ENCODE data around the gene BRPF1.

The BRPF1 gene

DNA sequence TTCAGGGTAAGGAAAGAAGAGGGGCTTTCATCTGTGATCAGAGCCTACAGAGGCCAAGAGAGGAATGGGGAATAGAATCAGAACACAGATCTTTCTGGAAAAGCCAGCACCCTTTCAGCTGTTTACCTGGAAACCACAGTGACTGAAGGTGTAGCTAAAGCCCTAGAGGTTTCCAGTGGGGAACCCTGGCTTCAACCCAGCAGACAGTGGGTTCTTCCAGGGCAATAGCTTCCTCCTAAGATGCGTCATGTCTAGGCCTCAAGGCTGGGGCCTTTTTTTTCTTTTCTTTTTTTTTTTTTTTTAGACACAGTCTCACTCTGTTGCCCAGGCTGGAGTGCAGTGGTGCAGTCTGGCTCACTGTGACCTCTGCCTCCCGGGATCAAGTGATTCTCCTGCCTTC, 31.0 kb upstream of the BRPF1 start:
- POLR2A ChIA-PET, result no interaction called here
- H3K4me3 ChIP-seq (ENCODE audit: low read depth, low read length), result no peak overlapping the region
- no peak for DNase-seq (ENCODE audit: low read depth, low spot score)
- CTCF ChIA-PET, result interaction anchor here (1.3 kb wide), 1 partner anchor 8 kb away, joined by 3 read pairs; no protein-coding TSS in a partner anchor
- TF ChIP-seq, protein P1, sequence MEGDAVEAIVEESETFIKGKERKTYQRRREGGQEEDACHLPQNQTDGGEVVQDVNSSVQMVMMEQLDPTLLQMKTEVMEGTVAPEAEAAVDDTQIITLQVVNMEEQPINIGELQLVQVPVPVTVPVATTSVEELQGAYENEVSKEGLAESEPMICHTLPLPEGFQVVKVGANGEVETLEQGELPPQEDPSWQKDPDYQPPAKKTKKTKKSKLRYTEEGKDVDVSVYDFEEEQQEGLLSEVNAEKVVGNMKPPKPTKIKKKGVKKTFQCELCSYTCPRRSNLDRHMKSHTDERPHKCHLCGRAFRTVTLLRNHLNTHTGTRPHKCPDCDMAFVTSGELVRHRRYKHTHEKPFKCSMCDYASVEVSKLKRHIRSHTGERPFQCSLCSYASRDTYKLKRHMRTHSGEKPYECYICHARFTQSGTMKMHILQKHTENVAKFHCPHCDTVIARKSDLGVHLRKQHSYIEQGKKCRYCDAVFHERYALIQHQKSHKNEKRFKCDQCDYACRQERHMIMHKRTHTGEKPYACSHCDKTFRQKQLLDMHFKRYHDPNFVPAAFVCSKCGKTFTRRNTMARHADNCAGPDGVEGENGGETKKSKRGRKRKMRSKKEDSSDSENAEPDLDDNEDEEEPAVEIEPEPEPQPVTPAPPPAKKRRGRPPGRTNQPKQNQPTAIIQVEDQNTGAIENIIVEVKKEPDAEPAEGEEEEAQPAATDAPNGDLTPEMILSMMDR (IDR thresholded peaks at IDR 0.05; ENCODE audit: insufficient read depth, low read length, missing control alignments), result no peak

DNA sequence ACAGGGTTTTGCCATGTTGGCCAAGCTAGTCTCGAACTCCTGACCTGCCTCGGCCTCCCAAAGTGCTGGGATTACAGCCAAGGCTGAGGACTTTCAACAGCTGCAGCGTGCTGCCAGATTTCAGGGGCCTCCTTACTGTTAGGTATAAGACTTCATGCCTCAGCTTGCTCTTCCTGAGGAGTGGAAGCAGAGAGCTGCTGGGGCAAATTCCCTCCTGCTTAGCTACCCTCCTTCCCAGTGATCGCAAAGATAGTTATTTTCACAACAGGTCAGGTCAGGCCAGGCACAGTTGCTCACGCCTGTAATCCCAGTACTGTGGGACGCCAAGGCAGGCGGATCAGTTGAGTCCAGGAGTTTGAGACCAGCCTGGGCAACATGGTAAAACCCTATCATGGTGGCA, 30.5 kb upstream of the BRPF1 start:
- DNase-seq (ENCODE audit: low read depth, low spot score), result no peak
- TF ChIP-seq, protein P1 (IDR thresholded peaks at IDR 0.05; ENCODE audit: insufficient read depth, low read length, missing control alignments), result no peak
- no peak overlapping the region for H3K4me3 ChIP-seq (ENCODE audit: low read depth, low read length)
- POLR2A ChIA-PET, result no interaction called here
- CTCF ChIA-PET, result interaction anchor here (1.3 kb wide), 1 partner anchor 8 kb away, joined by 3 read pairs; no protein-coding TSS in a partner anchor

DNA sequence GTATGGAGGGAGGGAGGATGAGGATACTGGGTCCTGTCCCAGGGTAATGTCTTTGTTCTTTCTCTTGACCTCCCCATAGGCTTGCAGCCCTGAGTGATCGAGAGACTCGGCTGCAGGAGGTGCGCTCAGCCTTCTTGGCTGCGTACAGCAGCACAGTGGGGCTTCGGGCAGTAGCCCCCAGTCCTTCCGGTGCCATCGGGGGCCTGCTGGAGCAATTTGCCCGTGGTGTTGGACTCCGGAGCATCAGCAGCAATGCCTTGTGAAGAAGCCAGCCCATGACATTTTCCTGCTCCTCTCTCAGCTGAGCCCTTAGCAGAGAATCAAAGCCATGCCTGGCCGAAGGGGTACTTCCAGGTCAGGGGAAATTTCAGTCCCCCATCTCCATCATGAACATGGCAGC, 29.8 kb upstream of the BRPF1 start:
- no peak for DNase-seq (ENCODE audit: low read depth, low spot score)
- H3K4me3 ChIP-seq (ENCODE audit: low read depth, low read length), result no peak overlapping the region
- TF ChIP-seq, protein P1 (IDR thresholded peaks at IDR 0.05; ENCODE audit: insufficient read depth, low read length, missing control alignments), result no peak
- CTCF ChIA-PET, result interaction anchor here (1.3 kb wide), 1 partner anchor 9 kb away, joined by 3 read pairs; no protein-coding TSS in a partner anchor
- POLR2A ChIA-PET, result no interaction called here

DNA sequence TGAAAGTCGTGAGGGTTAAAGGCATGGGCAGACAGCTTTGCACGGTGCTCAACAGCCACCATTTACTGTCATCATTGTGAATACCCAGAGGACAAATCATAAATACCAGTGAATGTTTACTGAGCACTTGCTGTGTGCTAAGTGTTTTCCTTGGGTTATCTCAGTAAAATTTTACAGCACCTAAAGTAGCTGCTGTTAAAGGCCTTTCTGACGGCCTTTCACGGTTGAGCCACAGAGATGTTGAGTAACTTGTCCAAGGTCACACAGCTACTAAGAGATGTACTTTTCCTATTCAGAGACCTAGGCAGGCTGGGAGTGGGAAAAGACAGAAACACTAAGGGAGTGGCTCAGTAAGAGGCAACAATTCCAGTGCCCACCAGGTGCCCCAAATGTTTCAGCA, 28.3 kb upstream of the BRPF1 start:
- ChIA-PET POLR2A (no interaction called here), CTCF (interaction anchor here (0.9 kb wide), 1 partner anchor 12 kb away, joined by 3 read pairs; no protein-coding TSS in a partner anchor)
- DNase-seq (ENCODE audit: low read depth, low spot score), result no peak
- TF ChIP-seq, protein P1 (IDR thresholded peaks at IDR 0.05; ENCODE audit: insufficient read depth, low read length, missing control alignments), result no peak
- H3K4me3 ChIP-seq (ENCODE audit: low read depth, low read length), result no peak overlapping the region

DNA sequence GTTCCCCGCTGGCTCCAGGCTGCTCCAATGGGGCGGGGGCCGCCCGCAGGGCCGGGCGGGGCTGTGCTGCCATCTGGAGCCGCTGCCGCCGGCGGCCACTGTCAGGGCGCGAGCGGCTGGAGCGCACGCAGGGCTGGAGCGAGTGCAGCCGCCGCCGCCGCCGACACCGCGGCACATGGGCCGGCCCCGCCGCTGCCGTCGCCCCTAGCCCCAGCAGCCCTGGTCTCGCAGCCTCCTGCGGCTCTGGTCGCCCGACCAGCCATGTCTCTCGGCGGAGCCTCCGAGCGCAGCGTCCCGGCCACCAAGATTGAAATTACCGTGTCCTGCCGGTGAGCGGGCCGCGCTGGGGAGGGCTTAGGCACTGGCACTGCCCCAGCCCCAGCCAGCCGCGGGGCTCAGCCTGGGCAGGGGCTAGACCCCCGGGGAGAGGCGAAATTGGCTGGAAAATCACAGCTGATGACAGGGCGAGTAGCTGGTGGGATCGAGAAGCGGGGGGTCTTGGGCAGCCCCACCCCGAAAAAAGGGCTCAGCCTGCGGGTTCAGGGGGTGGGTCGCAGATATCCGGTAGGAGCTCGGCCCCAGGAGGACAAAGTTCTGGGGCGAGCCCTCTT, 27.7 kb upstream of the BRPF1 start, which contains the start of gene CPNE9:
CPNE9 (plus strand) TSS at position 98 of the 611 bp plus-strand sequence; CDS start at position 262, 164 bp downstream.
- ChIA-PET POLR2A (no interaction called here), CTCF (interaction anchor here (0.6 kb wide), 1 partner anchor 231 kb away, joined by 3 read pairs; no protein-coding TSS in a partner anchor)
- DNase-seq (ENCODE audit: low read depth, low spot score), result no peak
- peak within 1 kb of the TSS; percentile 23 for H3K4me3 ChIP-seq (ENCODE audit: low read depth, low read length)
- TF ChIP-seq, protein P1 (IDR thresholded peaks at IDR 0.05; ENCODE audit: insufficient read depth, low read length, missing control alignments), result no peak

DNA sequence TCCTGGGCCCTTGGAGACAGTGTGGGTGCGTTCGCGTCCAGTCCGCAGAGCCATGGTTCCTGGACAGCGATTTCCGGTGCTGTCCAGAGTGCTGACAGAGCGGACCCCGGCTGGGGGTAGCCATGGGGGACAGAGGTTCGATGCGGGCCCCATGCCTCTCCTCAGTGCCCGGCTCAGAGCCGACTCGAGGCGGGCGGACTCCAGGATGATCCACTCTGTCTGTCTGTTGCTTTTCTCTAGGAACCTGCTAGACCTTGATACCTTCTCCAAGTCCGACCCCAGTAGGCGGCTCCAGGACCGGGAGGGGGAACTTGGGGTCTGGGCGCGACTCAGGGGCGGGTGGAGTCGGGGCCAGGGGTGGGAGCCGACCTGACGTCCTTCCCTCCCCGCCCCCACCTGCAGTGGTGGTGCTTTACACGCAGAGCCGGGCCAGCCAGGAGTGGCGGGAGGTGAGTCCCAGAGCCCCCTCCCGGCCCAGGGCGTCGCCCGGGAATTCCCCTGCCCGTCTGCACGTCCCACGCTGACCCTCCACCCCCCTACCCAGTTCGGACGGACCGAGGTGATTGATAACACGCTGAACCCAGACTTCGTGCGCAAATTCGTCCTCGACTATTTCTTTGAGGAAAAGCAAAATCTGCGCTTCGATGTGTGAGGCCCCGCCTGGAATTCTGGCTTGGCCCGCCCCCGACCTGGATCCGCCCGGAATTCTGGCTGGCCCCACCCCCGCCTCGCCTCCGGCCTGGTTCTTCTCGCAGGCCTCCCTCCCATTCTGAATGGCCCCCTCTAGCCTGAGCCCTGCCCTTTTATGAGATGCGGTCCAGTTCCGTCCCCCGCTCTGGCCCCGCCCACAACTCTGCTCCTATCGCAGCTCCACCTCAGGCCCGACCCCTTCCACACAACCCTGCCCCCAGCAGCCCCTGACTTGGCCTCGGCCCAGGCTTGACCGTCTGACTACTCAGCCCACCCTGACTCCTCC, 26.9 kb upstream of the BRPF1 start:
- CTCF ChIA-PET, result interaction anchor here (0.6 kb wide), 1 partner anchor 231 kb away, joined by 3 read pairs; no protein-coding TSS in a partner anchor
- POLR2A ChIA-PET, result no interaction called here
- H3K4me3 ChIP-seq (ENCODE audit: low read depth, low read length), result peak overlapping the region; percentile 23; the same call in 1 of the 2 replicates
- TF ChIP-seq, protein P1 (IDR thresholded peaks at IDR 0.05; ENCODE audit: insufficient read depth, low read length, missing control alignments), result no peak
- DNase-seq (ENCODE audit: low read depth, low spot score), result no peak

Measured in AG04449 (cell line).